ENCODE measurements around the gene C11orf24.
"Not testable (repeated sequence)": the region's sequence is repeated elsewhere in the genome, so short reads cannot be mapped to it uniquely, and the experiment has no call there.

The C11orf24 gene

GRCh38 chr11:68289456-68289855 lies 17.7 kb upstream of the C11orf24 start:
- Mint-ChIP-seq H3K4me1 (no peaks in the 10 kb centered on the region), H3K27ac (no peak overlapping the region)

GRCh38 chr11:68287419-68287818 lies 15.6 kb upstream of the C11orf24 start:
- Mint-ChIP-seq H3K27ac (no peak overlapping the region), H3K4me1 (peaks cover 11% of the 10 kb centered on the region), H3K9me3 (peaks cover 3% of the 10 kb centered on the region), H3K36me3 (peaks cover 12% of the 10 kb centered on the region), H3K4me3 (no peak overlapping the region)
- DNase-seq (ENCODE audit: low spot score in 2 of 2) (no peak), ATAC-seq (no peak)

More at GRCh38 chr11:68289456-68289855, 17.7 kb upstream of the C11orf24 start:
- H3K4me3 Mint-ChIP-seq, result no peak overlapping the region
- DNase-seq (ENCODE audit: low spot score in 2 of 2), result no peak
- H3K36me3 Mint-ChIP-seq, result peaks cover 7% of the 10 kb centered on the region
- H3K9me3 Mint-ChIP-seq, result peaks cover 3% of the 10 kb centered on the region
- no peak for ATAC-seq

GRCh38 chr11:68284588-68284987 lies 12.8 kb upstream of the C11orf24 start:
- not testable (repeated sequence) for H3K27ac Mint-ChIP-seq; DNase-seq (ENCODE audit: low spot score in 2 of 2); H3K4me3 Mint-ChIP-seq; H3K9me3 Mint-ChIP-seq; ATAC-seq
- Mint-ChIP-seq H3K36me3 (peaks cover 12% of the 10 kb centered on the region), H3K4me1 (peaks cover 20% of the 10 kb centered on the region)

GRCh38 chr11:68282861-68283230 lies 11.1 kb upstream of the C11orf24 start:
- Mint-ChIP-seq H3K4me3 (peak overlapping the region; percentile 44), H3K36me3 (peaks cover 12% of the 10 kb centered on the region), H3K27ac (peak overlapping the region; percentile 76), H3K4me1 (peaks cover 20% of the 10 kb centered on the region), H3K9me3 (peaks cover 3% of the 10 kb centered on the region)
- no peak for ATAC-seq
- DNase-seq (ENCODE audit: low spot score in 2 of 2), result no peak

GRCh38 chr11:68282141-68282860 lies 10.5 kb upstream of the C11orf24 start:
- Mint-ChIP-seq H3K4me3 (peak overlapping the region; percentile 44), H3K4me1 (peaks cover 20% of the 10 kb centered on the region), H3K27ac (peak overlapping the region; percentile 76), H3K36me3 (peaks cover 12% of the 10 kb centered on the region), H3K9me3 (peaks cover 3% of the 10 kb centered on the region)
- ATAC-seq, result peak; percentile 94
- DNase-seq (ENCODE audit: low spot score in 2 of 2), result no peak

- Mint-ChIP-seq H3K27ac (no peak overlapping the region), H3K4me1 (peaks cover 20% of the 10 kb centered on the region), H3K9me3 (peaks cover 2% of the 10 kb centered on the region), H3K4me3 (no peak overlapping the region), H3K36me3 (peaks cover 6% of the 10 kb centered on the region)
- DNase-seq (ENCODE audit: low spot score in 2 of 2) (no peak), ATAC-seq (no peak)
Measured at GRCh38 chr11:68279676-68280075, 7.9 kb upstream of the C11orf24 start.

GRCh38 chr11:68276861-68277260 lies 5.1 kb upstream of the C11orf24 start:
- H3K4me1 Mint-ChIP-seq, result peaks cover 11% of the 10 kb centered on the region
- no peak for ATAC-seq
- no peak overlapping the region for H3K27ac Mint-ChIP-seq

GRCh38 chr11:68275721-68276507 lies 4.1 kb upstream of the C11orf24 start:
- peaks cover 15% of the 10 kb centered on the region for H3K36me3 Mint-ChIP-seq
- H3K4me3 Mint-ChIP-seq, result no peak overlapping the region
- ATAC-seq (no peak), DNase-seq (ENCODE audit: low spot score in 2 of 2) (no peak)
- H3K4me1 Mint-ChIP-seq, result peaks cover 11% of the 10 kb centered on the region
- no peak overlapping the region for H3K27ac Mint-ChIP-seq
- H3K9me3 Mint-ChIP-seq, result no peaks in the 10 kb centered on the region

More at GRCh38 chr11:68276861-68277260, 5.1 kb upstream of the C11orf24 start:
- no peak overlapping the region for H3K4me3 Mint-ChIP-seq
- no peaks in the 10 kb centered on the region for H3K9me3 Mint-ChIP-seq
- H3K36me3 Mint-ChIP-seq, result peaks cover 6% of the 10 kb centered on the region
- no peak for DNase-seq (ENCODE audit: low spot score in 2 of 2)

- H3K4me3 Mint-ChIP-seq, result peak overlapping the region; percentile 26
- peaks cover 27% of the 10 kb centered on the region for H3K4me1 Mint-ChIP-seq
- ATAC-seq (no peak), DNase-seq (ENCODE audit: low spot score in 2 of 2) (no peak)
- H3K9me3 Mint-ChIP-seq, result no peaks in the 10 kb centered on the region
- peaks cover 15% of the 10 kb centered on the region for H3K36me3 Mint-ChIP-seq
- no peak overlapping the region for H3K27ac Mint-ChIP-seq
Measured at GRCh38 chr11:68274306-68274705, 2.5 kb upstream of the C11orf24 start.

- H3K9me3 Mint-ChIP-seq, result no peaks in the 10 kb centered on the region
- H3K36me3 Mint-ChIP-seq, result peaks cover 15% of the 10 kb centered on the region
- ATAC-seq (no peak), DNase-seq (ENCODE audit: low spot score in 2 of 2) (no peak)
- H3K4me3 Mint-ChIP-seq, result peak overlapping the region; percentile 93
- peaks cover 29% of the 10 kb centered on the region for H3K4me1 Mint-ChIP-seq
- H3K27ac Mint-ChIP-seq, result no peak overlapping the region
Measured at GRCh38 chr11:68273026-68273738, 1.4 kb upstream of the C11orf24 start.

- no peaks in the 10 kb centered on the region for H3K9me3 Mint-ChIP-seq
- H3K27ac Mint-ChIP-seq, result peak overlapping the region; percentile 91
- DNase-seq (ENCODE audit: low spot score in 2 of 2) (no peak), ATAC-seq (peak; percentile 68)
- peak overlapping the region; percentile 93 for H3K4me3 Mint-ChIP-seq
- peaks cover 29% of the 10 kb centered on the region for H3K4me1 Mint-ChIP-seq
- H3K36me3 Mint-ChIP-seq, result peaks cover 29% of the 10 kb centered on the region
Measured at GRCh38 chr11:68271023-68271780, 571 bp downstream of the C11orf24 start.

GRCh38 chr11:68270196-68271022 lies 1.4 kb downstream of the C11orf24 start:
- H3K4me3 Mint-ChIP-seq, result peak overlapping the region; percentile 93
- ATAC-seq (no peak), DNase-seq (ENCODE audit: low spot score in 2 of 2) (no peak)
- peak overlapping the region; percentile 91 for H3K27ac Mint-ChIP-seq
- peaks cover 29% of the 10 kb centered on the region for H3K4me1 Mint-ChIP-seq
- H3K9me3 Mint-ChIP-seq, result no peaks in the 10 kb centered on the region
- peaks cover 29% of the 10 kb centered on the region for H3K36me3 Mint-ChIP-seq

GRCh38 chr11:68269414-68270081 lies 2.2 kb downstream of the C11orf24 start:
- peaks cover 35% of the 10 kb centered on the region for H3K36me3 Mint-ChIP-seq
- no peaks in the 10 kb centered on the region for H3K9me3 Mint-ChIP-seq
- peak overlapping the region; percentile 93 for H3K4me3 Mint-ChIP-seq
- peaks cover 35% of the 10 kb centered on the region for H3K4me1 Mint-ChIP-seq
- ATAC-seq (no peak), DNase-seq (ENCODE audit: low spot score in 2 of 2) (no peak)
- peak overlapping the region; percentile 91 for H3K27ac Mint-ChIP-seq

- H3K36me3 Mint-ChIP-seq, result peaks cover 46% of the 10 kb centered on the region
- H3K9me3 Mint-ChIP-seq, result no peaks in the 10 kb centered on the region
- no peak overlapping the region for H3K27ac Mint-ChIP-seq
- no peak overlapping the region for H3K4me3 Mint-ChIP-seq
- no peak for DNase-seq (ENCODE audit: low spot score in 2 of 2)
- no peak for ATAC-seq
- peaks cover 37% of the 10 kb centered on the region for H3K4me1 Mint-ChIP-seq
Measured at GRCh38 chr11:68267881-68268240, 3.9 kb downstream of the C11orf24 start.
